Nephron (organoid): Measurements from ENCODE around the gene SERGEF.
A peak's percentile ranks its signal among the peaks of the same experiment; 100 is the strongest.

Experiments
- H3K27ac Mint-ChIP-seq, 3 experiments: 2 replicates each; pipeline ENCODE4 v1.8.0; 2020; ENCODE audit warnings: mixed read lengths in 3 of 3, mild to moderate bottlenecking in 2 of 3, moderate library complexity in 1 of 3
- H3K27me3 Mint-ChIP-seq: 2 replicates; pipeline ENCODE4 v1.8.0; 2021; ENCODE audit warnings: low read depth, mild to moderate bottlenecking, moderate library complexity, mixed read lengths
- H3K36me3 Mint-ChIP-seq: 2 replicates; pipeline ENCODE4 v1.8.0; 2020; ENCODE audit warnings: low read depth, mixed read lengths
- H3K4me1 Mint-ChIP-seq: 2 replicates; pipeline ENCODE4 v1.8.0; 2020; ENCODE audit warnings: mixed read lengths
- H3K4me3 Mint-ChIP-seq, 3 experiments: 2 replicates each; pipeline ENCODE4 v1.8.0; 2020; ENCODE audit warnings: mild to moderate bottlenecking in 3 of 3, mixed read lengths in 3 of 3, moderate library complexity in 2 of 3
- H3K9me3 Mint-ChIP-seq: 2 replicates; pipeline ENCODE4 v1.8.0; 2020; ENCODE audit warnings: mixed read lengths
- TF ChIP-seq, protein P1 (sequence below), 3 experiments: fragments of 200-600 bp; sonication (generic); IDR thresholded peaks; one replicate each; pipeline ENCODE4 v1.5.0; 2021; ENCODE audit warnings: antibody characterized with exemption in 3 of 3; ENCODE audit not compliant: unreplicated experiment in 3 of 3

Gene SERGEF

DNA sequence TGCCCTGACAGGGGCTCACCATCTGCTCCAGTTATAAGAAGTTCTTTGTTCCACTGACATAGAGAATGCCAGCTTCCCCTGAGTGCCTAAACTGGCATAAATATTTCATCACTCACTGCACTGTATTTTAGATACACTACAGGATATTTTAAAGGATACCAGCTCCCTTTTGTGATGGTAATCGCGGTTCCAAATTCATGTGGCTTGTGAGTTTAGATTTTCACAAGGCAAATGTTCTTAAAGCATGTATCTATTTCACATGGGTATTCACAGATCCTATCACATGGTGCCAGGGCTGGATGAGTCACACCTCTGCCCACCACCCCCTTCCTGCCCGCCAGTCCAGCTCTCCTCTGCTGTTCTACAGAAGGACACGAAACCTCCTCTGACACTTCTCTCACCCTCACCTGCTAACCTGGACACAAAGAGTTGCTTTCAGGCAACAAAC, 172.7 kb downstream of the SERGEF start:
- no peaks in the 10 kb centered on the region for H3K9me3 Mint-ChIP-seq
- H3K4me1 Mint-ChIP-seq = peaks cover under 1% of the 10 kb centered on the region
- no peaks in the 10 kb centered on the region for H3K36me3 Mint-ChIP-seq
- H3K27me3 Mint-ChIP-seq = no peaks in the 10 kb centered on the region
- TF ChIP-seq, protein P1, sequence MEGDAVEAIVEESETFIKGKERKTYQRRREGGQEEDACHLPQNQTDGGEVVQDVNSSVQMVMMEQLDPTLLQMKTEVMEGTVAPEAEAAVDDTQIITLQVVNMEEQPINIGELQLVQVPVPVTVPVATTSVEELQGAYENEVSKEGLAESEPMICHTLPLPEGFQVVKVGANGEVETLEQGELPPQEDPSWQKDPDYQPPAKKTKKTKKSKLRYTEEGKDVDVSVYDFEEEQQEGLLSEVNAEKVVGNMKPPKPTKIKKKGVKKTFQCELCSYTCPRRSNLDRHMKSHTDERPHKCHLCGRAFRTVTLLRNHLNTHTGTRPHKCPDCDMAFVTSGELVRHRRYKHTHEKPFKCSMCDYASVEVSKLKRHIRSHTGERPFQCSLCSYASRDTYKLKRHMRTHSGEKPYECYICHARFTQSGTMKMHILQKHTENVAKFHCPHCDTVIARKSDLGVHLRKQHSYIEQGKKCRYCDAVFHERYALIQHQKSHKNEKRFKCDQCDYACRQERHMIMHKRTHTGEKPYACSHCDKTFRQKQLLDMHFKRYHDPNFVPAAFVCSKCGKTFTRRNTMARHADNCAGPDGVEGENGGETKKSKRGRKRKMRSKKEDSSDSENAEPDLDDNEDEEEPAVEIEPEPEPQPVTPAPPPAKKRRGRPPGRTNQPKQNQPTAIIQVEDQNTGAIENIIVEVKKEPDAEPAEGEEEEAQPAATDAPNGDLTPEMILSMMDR (IDR thresholded peaks at IDR 0.05; ENCODE audit: unreplicated experiment in 3 of 3) = no peak
- no peak overlapping the region for H3K4me3 Mint-ChIP-seq
- H3K27ac Mint-ChIP-seq = no peak overlapping the region

DNA sequence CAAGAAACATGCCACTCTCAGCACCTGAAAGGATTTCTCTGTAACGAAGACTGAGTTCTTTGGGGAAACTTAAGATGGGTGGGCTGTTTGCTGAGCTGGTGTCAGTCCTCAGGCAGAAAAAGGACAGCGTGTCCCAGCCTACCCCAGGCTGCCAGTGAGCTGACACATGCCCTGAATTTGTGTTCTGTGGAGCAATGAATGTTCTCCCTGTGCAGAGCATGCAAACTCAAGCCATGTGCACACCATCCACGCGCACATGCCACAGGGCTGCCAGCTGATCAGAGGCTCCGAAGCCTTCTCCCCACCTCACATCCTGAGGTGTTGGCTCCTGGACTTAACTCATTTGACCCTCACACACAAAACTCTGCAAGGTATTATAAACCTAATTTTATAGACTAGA, 173.4 kb downstream of the SERGEF start:
- TF ChIP-seq, protein P1 (IDR thresholded peaks at IDR 0.05; ENCODE audit: unreplicated experiment in 3 of 3) = no peak
- H3K27me3 Mint-ChIP-seq = no peaks in the 10 kb centered on the region
- H3K27ac Mint-ChIP-seq = no peak overlapping the region
- no peaks in the 10 kb centered on the region for H3K4me1 Mint-ChIP-seq
- H3K4me3 Mint-ChIP-seq = no peak overlapping the region
- H3K36me3 Mint-ChIP-seq = no peaks in the 10 kb centered on the region
- H3K9me3 Mint-ChIP-seq = no peaks in the 10 kb centered on the region

DNA sequence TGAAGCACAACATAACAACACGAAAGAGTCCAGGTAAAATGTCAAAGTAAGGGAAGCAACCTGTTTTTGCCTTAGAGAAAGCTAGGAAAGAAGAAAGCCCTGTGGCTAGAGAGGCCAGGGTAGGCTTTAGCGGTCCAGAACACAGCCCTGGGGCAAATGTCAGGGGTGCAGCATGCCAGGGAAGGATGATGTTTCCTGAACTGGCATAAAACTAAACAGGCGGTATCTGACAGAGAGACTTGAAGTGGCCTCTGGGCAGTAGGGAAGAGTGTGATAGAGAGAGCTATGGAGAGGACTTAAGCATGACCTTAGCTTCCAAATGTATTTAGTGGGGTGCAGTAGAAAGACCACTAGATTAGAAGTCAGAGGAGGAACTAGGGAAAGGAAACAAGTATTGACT, 174.7 kb downstream of the SERGEF start:
- Mint-ChIP-seq H3K9me3 (no peaks in the 10 kb centered on the region), H3K27me3 (no peaks in the 10 kb centered on the region), H3K36me3 (no peaks in the 10 kb centered on the region), H3K4me3 (no peak overlapping the region), H3K4me1 (no peaks in the 10 kb centered on the region), H3K27ac (no peak overlapping the region)
- TF ChIP-seq, protein P1 (IDR thresholded peaks at IDR 0.05; ENCODE audit: unreplicated experiment in 3 of 3) = no peak

DNA sequence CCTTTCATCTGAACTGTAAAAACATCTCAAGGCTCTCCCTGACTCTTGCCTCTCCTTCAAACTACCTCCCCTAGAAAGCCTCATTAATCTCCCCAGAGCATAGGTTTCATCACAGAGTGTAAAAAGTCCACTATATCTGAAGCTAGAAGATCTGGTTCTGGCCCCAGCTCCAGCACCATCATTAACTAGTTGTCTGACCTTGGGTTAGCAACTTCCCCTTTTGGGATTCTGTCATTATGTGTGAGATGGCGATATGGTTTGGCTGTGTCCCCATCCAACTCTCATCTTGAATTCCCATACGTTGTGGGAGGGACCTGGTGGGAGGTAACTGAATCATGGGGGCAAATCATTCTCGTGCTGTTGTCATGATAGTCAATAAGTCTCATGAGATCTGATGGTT, 181.0 kb downstream of the SERGEF start:
- Mint-ChIP-seq H3K4me3 (no peak overlapping the region), H3K36me3 (no peaks in the 10 kb centered on the region), H3K27me3 (peaks cover 8% of the 10 kb centered on the region), H3K27ac (no peak overlapping the region), H3K4me1 (peaks cover 18% of the 10 kb centered on the region), H3K9me3 (no peaks in the 10 kb centered on the region)
- TF ChIP-seq, protein P1 (IDR thresholded peaks at IDR 0.05; ENCODE audit: unreplicated experiment in 3 of 3) = no peak

DNA sequence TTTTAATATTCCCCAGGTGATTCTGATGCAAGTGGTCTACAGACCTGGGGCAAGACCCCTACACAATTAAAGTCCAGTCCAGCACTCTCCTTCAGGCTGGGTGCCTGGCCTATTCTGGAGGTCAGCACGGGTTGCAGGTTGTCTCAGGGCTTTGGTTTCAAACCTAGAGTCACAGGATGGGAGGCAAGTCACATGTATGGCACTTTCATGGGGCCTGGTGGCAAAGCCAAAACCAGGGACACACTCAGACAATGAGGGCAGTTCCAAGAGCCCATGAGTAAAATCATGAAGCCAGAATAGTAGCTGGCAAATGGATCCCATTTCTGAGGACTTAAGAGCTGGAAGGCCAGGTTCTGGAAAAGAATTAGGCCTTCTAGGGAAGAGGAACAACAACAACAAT, 181.6 kb downstream of the SERGEF start:
- no peak overlapping the region for H3K27ac Mint-ChIP-seq
- H3K27me3 Mint-ChIP-seq = peaks cover 8% of the 10 kb centered on the region
- H3K4me3 Mint-ChIP-seq = no peak overlapping the region
- no peaks in the 10 kb centered on the region for H3K36me3 Mint-ChIP-seq
- peaks cover 18% of the 10 kb centered on the region for H3K4me1 Mint-ChIP-seq
- H3K9me3 Mint-ChIP-seq = no peaks in the 10 kb centered on the region
- TF ChIP-seq, protein P1 (IDR thresholded peaks at IDR 0.05; ENCODE audit: unreplicated experiment in 3 of 3) = no peak

DNA sequence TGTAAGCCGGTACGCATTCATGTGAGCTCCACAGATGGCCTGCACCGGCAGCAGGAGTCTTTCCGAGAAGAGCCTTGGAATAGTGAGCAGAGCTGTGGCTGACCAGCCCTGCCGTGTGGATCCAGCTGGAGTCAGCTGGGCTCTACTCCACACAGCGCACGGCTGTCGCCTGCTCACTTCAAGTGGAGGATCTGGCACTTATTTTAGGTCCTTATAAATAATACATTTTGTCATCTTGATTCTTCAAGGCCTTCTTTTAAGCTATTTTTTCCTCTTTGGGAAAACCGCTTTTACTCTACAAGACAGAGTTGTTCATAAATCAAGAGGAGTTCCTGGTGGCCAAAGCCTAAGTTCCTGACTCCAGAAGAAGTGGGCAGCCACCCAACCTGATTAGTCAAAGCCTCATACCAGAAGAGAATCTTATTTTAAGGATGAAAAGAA, 184.5 kb downstream of the SERGEF start:
- peaks cover 18% of the 10 kb centered on the region for H3K4me1 Mint-ChIP-seq
- no peaks in the 10 kb centered on the region for H3K36me3 Mint-ChIP-seq
- H3K27ac Mint-ChIP-seq = peak overlapping the region in 1 of 3 experiments; percentile 38
- no peaks in the 10 kb centered on the region for H3K9me3 Mint-ChIP-seq
- H3K4me3 Mint-ChIP-seq = no peak overlapping the region
- TF ChIP-seq, protein P1 (IDR thresholded peaks at IDR 0.05; ENCODE audit: unreplicated experiment in 3 of 3) = no peak
- peaks cover 11% of the 10 kb centered on the region for H3K27me3 Mint-ChIP-seq
